A549 (cell line): ENCODE data around the gene PHAF1. TPM values are rescaled to one million over a fixed set of nuclear protein-coding genes. Genes with fewer than 3 reads are reported as not detected.
A peak's percentile ranks its signal among the peaks of the same experiment; 100 is the strongest.

ENCODE experiments used
- ATAC-seq, 2 experiments: fragments of 200-7000 bp in 1 of 2; fragments of >200 bp in 1 of 2; cut with Nextera tagmentation in 1 of 2; cut with Tn5 transposase in 1 of 2; 3 replicates each; pipeline versions ENCODE4 v1.8.0 to v1.9.1; 2018 to 2020; ENCODE audit warnings: mild to moderate bottlenecking in 1 of 2, moderate library complexity in 1 of 2
- CTCF ChIA-PET: fragments of 300-600 bp; sonication (Branson Sonifier 250); formaldehyde crosslinking; extraction: SDS; loops from one replicate; lab custom pipeline; 2021; ENCODE audit warnings: antibody characterized with exemption, inconsistent platforms; lab: Yijun Ruan, JAX
- POLR2A ChIA-PET: fragments of 350-600 bp; formaldehyde crosslinking; extraction: SDS; loops from one replicate; lab custom pipeline; 2021; ENCODE audit warnings: antibody characterized with exemption, inconsistent platforms; lab: Yijun Ruan, JAX
- DNase-seq, 2 experiments: peaks; one replicate each; pipeline versions ENCODE4 v3.0.0 to v3.0.0-alpha.2; 2011 to 2016; ENCODE audit warnings: low read depth in 1 of 2, low spot score in 1 of 2
- FAIRE-seq: peaks from 2 replicates; lab custom pipeline; 2011; peaks lifted over from hg19 to GRCh38; lab: Jason Lieb, UNC
- H3K27ac ChIP-seq, 2 experiments: fragments of >200 bp; sonication (Bioruptor Twin); formaldehyde crosslinking; 3 replicates each; pipeline ENCODE4 v1.5.1; 2016 to 2017
- H3K4me1 ChIP-seq: fragments of >200 bp; sonication (Bioruptor Twin); formaldehyde crosslinking; 3 replicates; pipeline ENCODE4 v1.6.1; 2016
- H3K4me2 ChIP-seq: fragments of >200 bp; sonication (Bioruptor Twin); formaldehyde crosslinking; 3 replicates; pipeline ENCODE4 v1.6.1; 2016
- H3K4me3 ChIP-seq: fragments of >200 bp; sonication (Bioruptor Twin); formaldehyde crosslinking; 3 replicates; pipeline ENCODE4 v1.5.1; 2016
- H3K9me3 ChIP-seq: fragments of >200 bp; sonication (Bioruptor Twin); formaldehyde crosslinking; 3 replicates; pipeline ENCODE4 v1.6.1; 2016
- CEBPB ChIP-seq, 2 experiments: fragments of >200 bp in 1 of 2; sonication (Bioruptor Twin) in 1 of 2; formaldehyde crosslinking in 1 of 2; IDR thresholded peaks; 2 replicates each; pipeline ENCODE4 v1.6.1; 2012 to 2016
- CHD2 ChIP-seq: fragments of 150-350 bp; IDR thresholded peaks from 2 replicates; pipeline ENCODE4 v1.6.1; 2014; ENCODE audit warnings: low read length; ENCODE audit not compliant: partially characterized antibody
- E2F6 ChIP-seq: IDR thresholded peaks from 2 replicates; pipeline ENCODE4 v1.6.1; 2012; ENCODE audit warnings: low read depth, borderline replicate concordance
- EHF ChIP-seq: fragments of 250-450 bp; sonication (Bioruptor Pico); IDR thresholded peaks from 2 replicates; pipeline ENCODE4 v1.5.0; 2020; ENCODE audit warnings: mild to moderate bottlenecking
- EHMT2 ChIP-seq: fragments of 200-600 bp; sonication (generic); IDR thresholded peaks from 2 replicates; pipeline ENCODE4 v1.6.1; 2016; ENCODE audit warnings: antibody characterized with exemption, low read depth, mild to moderate bottlenecking, moderate library complexity
- ESRRA ChIP-seq: fragments of 150-350 bp; IDR thresholded peaks from 2 replicates; pipeline ENCODE4 v1.6.1; 2014; ENCODE audit warnings: mild to moderate bottlenecking, low read length, borderline replicate concordance
- FOSB ChIP-seq: fragments of 250-450 bp; sonication (Bioruptor Pico); IDR thresholded peaks from 2 replicates; pipeline ENCODE4 v1.5.0; 2020; ENCODE audit warnings: mild to moderate bottlenecking, moderate library complexity
- FOXS1 ChIP-seq: fragments of 250-450 bp; sonication (Bioruptor Pico); IDR thresholded peaks from 2 replicates; pipeline ENCODE4 v1.5.0; 2020; ENCODE audit warnings: mild to moderate bottlenecking, moderate library complexity
- GATA3 ChIP-seq: IDR thresholded peaks from 2 replicates; pipeline ENCODE4 v1.6.1; 2012; ENCODE audit warnings: borderline replicate concordance
- HES2 ChIP-seq: fragments of >200 bp; sonication (Bioruptor Twin); formaldehyde crosslinking; IDR thresholded peaks from 2 replicates; pipeline ENCODE4 v1.6.1; 2016
- HOXA7 ChIP-seq: fragments of 250-450 bp; sonication (Bioruptor Pico); IDR thresholded peaks from 2 replicates; pipeline ENCODE4 v1.5.0; 2020; ENCODE audit warnings: mild to moderate bottlenecking, moderate library complexity
- JUNB ChIP-seq: fragments of >200 bp; sonication (Bioruptor Twin); formaldehyde crosslinking; IDR thresholded peaks from 2 replicates; pipeline ENCODE4 v1.6.1; 2016
- PHF8 ChIP-seq: fragments of 200-600 bp; sonication (generic); IDR thresholded peaks from 2 replicates; pipeline ENCODE4 v1.6.1; 2016; ENCODE audit warnings: low read depth, mild to moderate bottlenecking, antibody characterized with exemption, moderate library complexity, borderline replicate concordance
- RCOR1 ChIP-seq: fragments of 150-350 bp; IDR thresholded peaks from 2 replicates; pipeline ENCODE4 v1.6.1; 2014; ENCODE audit warnings: antibody characterized with exemption, low read length, low read depth
- RNF2 ChIP-seq: fragments of 200-600 bp; sonication (generic); IDR thresholded peaks from 2 replicates; pipeline ENCODE4 v1.6.1; 2016; ENCODE audit warnings: low read depth, mild to moderate bottlenecking, antibody characterized with exemption, moderate library complexity, borderline replicate concordance
- TFCP2L1 ChIP-seq: fragments of 250-450 bp; sonication (Bioruptor Pico); IDR thresholded peaks from 2 replicates; pipeline ENCODE4 v1.5.0; 2021; ENCODE audit warnings: mild to moderate bottlenecking
- ZSCAN20 ChIP-seq: fragments of 250-450 bp; sonication (Bioruptor Pico); IDR thresholded peaks from 2 replicates; pipeline ENCODE4 v1.8.0; 2022; ENCODE audit warnings: mild to moderate bottlenecking, moderate library complexity
- WGBS: methylation state at CpG from one replicate; pipeline ENCODE4 v1.1.6; 2017; ENCODE audit errors: missing lambda C conversion rate; 5-methylcytosine and 5-hydroxymethylcytosine counted together
- polyA plus RNA-seq, 4 experiments: library from polyadenylated mRNA; depleted of rRNA in 3 of 4; stranded (reverse); fragments of >200 nt; fragmentation: RNase III in 1 of 4; extraction: RNeasy Plus Mini Kit Qiagen cat#74134 plus additional on column Dnase treatment in 1 of 4; gene quantifications; 2 replicates in 3 of 4; 3 replicates in 1 of 4; pipeline ENCODE4 v1.2.3, GENCODE V29; 2011 to 2017
- TF ChIP-seq, protein P1 (sequence below): fragments of 200-600 bp; sonication (generic); IDR thresholded peaks from 2 replicates; pipeline ENCODE4 v1.6.1; 2016; ENCODE audit warnings: antibody characterized with exemption, mild to moderate bottlenecking, moderate library complexity
- TF ChIP-seq, protein P2 (sequence below): fragments of >200 bp; sonication (Bioruptor Twin); formaldehyde crosslinking; IDR thresholded peaks from 3 replicates; pipeline ENCODE4 v1.6.1; 2016
- TF ChIP-seq, protein P3 (sequence below): fragments of 250-450 bp; sonication (Bioruptor Pico); IDR thresholded peaks from 2 replicates; pipeline ENCODE4 v1.5.0; 2020; ENCODE audit warnings: low read depth, mild to moderate bottlenecking, moderate library complexity

The PHAF1 gene
- polyA plus RNA-seq, 2 of the 4 experiments (the other 2 are of a cell fraction) = 21.6 to 37.6 TPM

DNA sequence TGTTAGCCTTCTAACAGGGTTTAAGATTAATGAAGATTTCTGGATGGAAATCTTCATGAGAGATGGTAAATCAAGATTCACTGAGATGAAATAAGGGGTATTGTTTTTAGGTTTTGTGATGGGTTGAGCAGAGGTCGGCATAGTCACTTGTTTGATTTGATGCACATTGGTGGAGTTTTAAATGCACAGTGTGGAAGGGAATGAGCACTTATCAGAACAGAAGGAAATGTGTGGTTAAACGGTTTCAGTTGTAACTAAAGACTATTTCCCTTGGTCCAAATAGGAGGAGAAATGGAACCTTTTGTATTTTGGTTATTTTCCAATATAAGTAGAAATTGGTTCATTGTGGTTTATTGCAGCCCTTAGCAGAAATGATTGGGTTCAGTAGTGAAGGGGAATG is 46.7 kb upstream of the PHAF1 start:
- no peak for FAIRE-seq
- no peak for TF ChIP-seq GATA3
- TF ChIP-seq, protein P1, sequence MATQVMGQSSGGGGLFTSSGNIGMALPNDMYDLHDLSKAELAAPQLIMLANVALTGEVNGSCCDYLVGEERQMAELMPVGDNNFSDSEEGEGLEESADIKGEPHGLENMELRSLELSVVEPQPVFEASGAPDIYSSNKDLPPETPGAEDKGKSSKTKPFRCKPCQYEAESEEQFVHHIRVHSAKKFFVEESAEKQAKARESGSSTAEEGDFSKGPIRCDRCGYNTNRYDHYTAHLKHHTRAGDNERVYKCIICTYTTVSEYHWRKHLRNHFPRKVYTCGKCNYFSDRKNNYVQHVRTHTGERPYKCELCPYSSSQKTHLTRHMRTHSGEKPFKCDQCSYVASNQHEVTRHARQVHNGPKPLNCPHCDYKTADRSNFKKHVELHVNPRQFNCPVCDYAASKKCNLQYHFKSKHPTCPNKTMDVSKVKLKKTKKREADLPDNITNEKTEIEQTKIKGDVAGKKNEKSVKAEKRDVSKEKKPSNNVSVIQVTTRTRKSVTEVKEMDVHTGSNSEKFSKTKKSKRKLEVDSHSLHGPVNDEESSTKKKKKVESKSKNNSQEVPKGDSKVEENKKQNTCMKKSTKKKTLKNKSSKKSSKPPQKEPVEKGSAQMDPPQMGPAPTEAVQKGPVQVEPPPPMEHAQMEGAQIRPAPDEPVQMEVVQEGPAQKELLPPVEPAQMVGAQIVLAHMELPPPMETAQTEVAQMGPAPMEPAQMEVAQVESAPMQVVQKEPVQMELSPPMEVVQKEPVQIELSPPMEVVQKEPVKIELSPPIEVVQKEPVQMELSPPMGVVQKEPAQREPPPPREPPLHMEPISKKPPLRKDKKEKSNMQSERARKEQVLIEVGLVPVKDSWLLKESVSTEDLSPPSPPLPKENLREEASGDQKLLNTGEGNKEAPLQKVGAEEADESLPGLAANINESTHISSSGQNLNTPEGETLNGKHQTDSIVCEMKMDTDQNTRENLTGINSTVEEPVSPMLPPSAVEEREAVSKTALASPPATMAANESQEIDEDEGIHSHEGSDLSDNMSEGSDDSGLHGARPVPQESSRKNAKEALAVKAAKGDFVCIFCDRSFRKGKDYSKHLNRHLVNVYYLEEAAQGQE = no peak
- no peak for TF ChIP-seq HES2
- CTCF ChIA-PET = interaction anchor here (1.0 to 1.4 kb wide), 2 partner anchors 45 to 92 kb away, joined by 3 to 5 read pairs; no protein-coding TSS in a partner anchor

GRCh38 chr16:67068212-67068753 is 41.5 kb upstream of the PHAF1 start:
- peak in 1 of 2 experiments; percentile 10 for DNase-seq
- CTCF ChIA-PET = interaction anchor here (0.7 to 3.5 kb wide), 8 partner anchors 10 to 1167 kb away, joined by 3 to 13 read pairs (median 4); no protein-coding TSS in a partner anchor
- TF ChIP-seq CHD2 (no peak), FOSB (no peak), RCOR1 (no peak), EHMT2 (no peak), HOXA7 (CRISPR knock-in tag) (no peak), JUNB (no peak), ZSCAN20 (CRISPR knock-in tag) (no peak), E2F6 (no peak), PHF8 (no peak), TFCP2L1 (CRISPR knock-in tag) (no peak), CEBPB (IDR thresholded peaks at IDR 0.05) (no peak), ESRRA (no peak), RNF2 (no peak), EHF (CRISPR knock-in tag) (no peak), FOXS1 (CRISPR knock-in tag) (no peak)
- TF ChIP-seq, protein P2, sequence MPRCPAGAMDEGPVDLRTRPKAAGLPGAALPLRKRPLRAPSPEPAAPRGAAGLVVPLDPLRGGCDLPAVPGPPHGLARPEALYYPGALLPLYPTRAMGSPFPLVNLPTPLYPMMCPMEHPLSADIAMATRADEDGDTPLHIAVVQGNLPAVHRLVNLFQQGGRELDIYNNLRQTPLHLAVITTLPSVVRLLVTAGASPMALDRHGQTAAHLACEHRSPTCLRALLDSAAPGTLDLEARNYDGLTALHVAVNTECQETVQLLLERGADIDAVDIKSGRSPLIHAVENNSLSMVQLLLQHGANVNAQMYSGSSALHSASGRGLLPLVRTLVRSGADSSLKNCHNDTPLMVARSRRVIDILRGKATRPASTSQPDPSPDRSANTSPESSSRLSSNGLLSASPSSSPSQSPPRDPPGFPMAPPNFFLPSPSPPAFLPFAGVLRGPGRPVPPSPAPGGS = no peak
- TF ChIP-seq, protein P3, sequence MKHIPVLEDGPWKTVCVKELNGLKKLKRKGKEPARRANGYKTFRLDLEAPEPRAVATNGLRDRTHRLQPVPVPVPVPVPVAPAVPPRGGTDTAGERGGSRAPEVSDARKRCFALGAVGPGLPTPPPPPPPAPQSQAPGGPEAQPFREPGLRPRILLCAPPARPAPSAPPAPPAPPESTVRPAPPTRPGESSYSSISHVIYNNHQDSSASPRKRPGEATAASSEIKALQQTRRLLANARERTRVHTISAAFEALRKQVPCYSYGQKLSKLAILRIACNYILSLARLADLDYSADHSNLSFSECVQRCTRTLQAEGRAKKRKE = no peak
- 73% methylated on average over 2 of the region's 2 CpGs for WGBS
- Histone ChIP-seq H3K27ac (no peak overlapping the region), H3K4me1 (0 out of 3 replicates have a peak, but pooled peaks cover 9% of the 10 kb centered on the region), H3K4me3 (no peak overlapping the region), H3K9me3 (no peaks in the 10 kb centered on the region), H3K4me2 (no peak overlapping the region)
- POLR2A ChIA-PET = interaction anchor here (0.6 kb wide), 1 partner anchor 71 kb away, joined by 6 read pairs; no protein-coding TSS in a partner anchor
- peak in 1 of 2 experiments; percentile 35; a peak in 1 of 6 replicates for ATAC-seq
- FAIRE-seq = no peak

More for the DNA sequence above, 46.7 kb upstream of the PHAF1 start:
- Histone ChIP-seq H3K9me3 (no peaks in the 10 kb centered on the region), H3K4me2 (no peak overlapping the region), H3K4me1 (0 out of 3 replicates have a peak, but pooled peaks cover 4% of the 10 kb centered on the region), H3K27ac (no peak overlapping the region), H3K4me3 (no peak overlapping the region)
- WGBS = 69% methylated on average over 2 of the region's 2 CpGs
- ATAC-seq (no peak), DNase-seq (no peak)
- POLR2A ChIA-PET = no interaction called here
